B cell (primary cell): Measurements from ENCODE around the gene PCGF1.

ENCODE experiments used
- EZH2 ChIP-seq: IDR thresholded peaks from 2 replicates; pipeline ENCODE4 v1.6.1; 2012; ENCODE audit warnings: borderline replicate concordance, low read depth, mild to moderate bottlenecking, moderate library complexity, low read length; ENCODE audit not compliant: insufficient read depth, poor library complexity, severe bottlenecking
- TF ChIP-seq, protein P1 (sequence below): fragments of 200-600 bp; IDR thresholded peaks from one replicate; pipeline ENCODE4 v1.8.0; 2022; ENCODE audit warnings: antibody characterized with exemption, mild to moderate bottlenecking

DNA sequence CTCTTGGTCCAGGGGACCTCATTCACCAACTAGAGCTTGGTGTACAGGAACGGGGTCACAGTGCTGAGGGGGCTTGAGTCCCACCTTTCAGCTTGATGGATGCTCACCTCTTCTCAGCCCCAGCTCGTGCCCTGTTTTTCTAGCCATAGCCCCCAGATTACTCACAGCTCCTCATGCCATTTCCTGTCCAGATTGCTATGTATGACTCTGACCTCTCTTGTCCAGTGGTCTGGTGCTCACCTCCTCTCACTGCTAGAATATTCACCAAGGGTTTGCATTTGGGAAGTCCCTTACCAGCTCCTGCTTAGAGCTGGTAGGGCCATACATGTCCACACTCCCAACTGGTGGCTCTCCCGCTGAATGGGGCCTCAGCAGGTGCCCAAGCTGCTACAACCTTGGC, 13.9 kb downstream of the PCGF1 start:
- TF ChIP-seq, protein P1, sequence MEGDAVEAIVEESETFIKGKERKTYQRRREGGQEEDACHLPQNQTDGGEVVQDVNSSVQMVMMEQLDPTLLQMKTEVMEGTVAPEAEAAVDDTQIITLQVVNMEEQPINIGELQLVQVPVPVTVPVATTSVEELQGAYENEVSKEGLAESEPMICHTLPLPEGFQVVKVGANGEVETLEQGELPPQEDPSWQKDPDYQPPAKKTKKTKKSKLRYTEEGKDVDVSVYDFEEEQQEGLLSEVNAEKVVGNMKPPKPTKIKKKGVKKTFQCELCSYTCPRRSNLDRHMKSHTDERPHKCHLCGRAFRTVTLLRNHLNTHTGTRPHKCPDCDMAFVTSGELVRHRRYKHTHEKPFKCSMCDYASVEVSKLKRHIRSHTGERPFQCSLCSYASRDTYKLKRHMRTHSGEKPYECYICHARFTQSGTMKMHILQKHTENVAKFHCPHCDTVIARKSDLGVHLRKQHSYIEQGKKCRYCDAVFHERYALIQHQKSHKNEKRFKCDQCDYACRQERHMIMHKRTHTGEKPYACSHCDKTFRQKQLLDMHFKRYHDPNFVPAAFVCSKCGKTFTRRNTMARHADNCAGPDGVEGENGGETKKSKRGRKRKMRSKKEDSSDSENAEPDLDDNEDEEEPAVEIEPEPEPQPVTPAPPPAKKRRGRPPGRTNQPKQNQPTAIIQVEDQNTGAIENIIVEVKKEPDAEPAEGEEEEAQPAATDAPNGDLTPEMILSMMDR: no peak
- TF ChIP-seq EZH2: no peak
